Measurements from ENCODE around the gene C2CD2.

The C2CD2 gene

DNA sequence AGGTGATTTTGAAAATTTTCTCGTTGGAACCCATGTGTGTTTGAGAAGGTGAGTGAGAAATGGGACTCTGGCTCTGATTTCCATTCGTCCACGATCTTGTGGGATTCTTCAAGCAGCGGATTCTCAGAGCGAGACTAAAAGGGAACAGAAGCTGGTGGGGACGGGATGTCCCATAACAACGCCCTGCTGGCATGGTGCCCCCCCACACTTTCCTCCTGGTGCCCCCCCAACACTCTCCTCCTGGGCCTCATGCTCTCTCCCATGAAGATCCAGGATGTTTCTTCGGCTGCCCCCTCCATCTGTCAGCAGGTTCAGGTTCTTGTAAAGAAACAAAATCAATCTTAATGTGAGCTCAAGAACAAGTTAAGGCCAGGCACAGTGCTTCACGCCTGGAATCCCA, 103.7 kb downstream of the C2CD2 start:
- H3K9me3 ChIP-seq = no peaks in the 10 kb centered on the region
- no peak overlapping the region for H3K27ac ChIP-seq
- H3K27me3 ChIP-seq = no peaks in the 10 kb centered on the region
- no peak for DNase-seq
- no peaks in the 10 kb centered on the region for H3K4me1 ChIP-seq
- peaks cover 0 to 58% (median 22%) of the 10 kb centered on the region in 3 donors for H3K36me3 ChIP-seq
- intact Hi-C loops (cut with DNase I; ENCODE audit: low total_unique reads) = no loop called here
- no peak overlapping the region for H3K4me3 ChIP-seq
- TF ChIP-seq, protein P1, sequence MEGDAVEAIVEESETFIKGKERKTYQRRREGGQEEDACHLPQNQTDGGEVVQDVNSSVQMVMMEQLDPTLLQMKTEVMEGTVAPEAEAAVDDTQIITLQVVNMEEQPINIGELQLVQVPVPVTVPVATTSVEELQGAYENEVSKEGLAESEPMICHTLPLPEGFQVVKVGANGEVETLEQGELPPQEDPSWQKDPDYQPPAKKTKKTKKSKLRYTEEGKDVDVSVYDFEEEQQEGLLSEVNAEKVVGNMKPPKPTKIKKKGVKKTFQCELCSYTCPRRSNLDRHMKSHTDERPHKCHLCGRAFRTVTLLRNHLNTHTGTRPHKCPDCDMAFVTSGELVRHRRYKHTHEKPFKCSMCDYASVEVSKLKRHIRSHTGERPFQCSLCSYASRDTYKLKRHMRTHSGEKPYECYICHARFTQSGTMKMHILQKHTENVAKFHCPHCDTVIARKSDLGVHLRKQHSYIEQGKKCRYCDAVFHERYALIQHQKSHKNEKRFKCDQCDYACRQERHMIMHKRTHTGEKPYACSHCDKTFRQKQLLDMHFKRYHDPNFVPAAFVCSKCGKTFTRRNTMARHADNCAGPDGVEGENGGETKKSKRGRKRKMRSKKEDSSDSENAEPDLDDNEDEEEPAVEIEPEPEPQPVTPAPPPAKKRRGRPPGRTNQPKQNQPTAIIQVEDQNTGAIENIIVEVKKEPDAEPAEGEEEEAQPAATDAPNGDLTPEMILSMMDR (IDR thresholded peaks at IDR 0.05) = no peak

DNA sequence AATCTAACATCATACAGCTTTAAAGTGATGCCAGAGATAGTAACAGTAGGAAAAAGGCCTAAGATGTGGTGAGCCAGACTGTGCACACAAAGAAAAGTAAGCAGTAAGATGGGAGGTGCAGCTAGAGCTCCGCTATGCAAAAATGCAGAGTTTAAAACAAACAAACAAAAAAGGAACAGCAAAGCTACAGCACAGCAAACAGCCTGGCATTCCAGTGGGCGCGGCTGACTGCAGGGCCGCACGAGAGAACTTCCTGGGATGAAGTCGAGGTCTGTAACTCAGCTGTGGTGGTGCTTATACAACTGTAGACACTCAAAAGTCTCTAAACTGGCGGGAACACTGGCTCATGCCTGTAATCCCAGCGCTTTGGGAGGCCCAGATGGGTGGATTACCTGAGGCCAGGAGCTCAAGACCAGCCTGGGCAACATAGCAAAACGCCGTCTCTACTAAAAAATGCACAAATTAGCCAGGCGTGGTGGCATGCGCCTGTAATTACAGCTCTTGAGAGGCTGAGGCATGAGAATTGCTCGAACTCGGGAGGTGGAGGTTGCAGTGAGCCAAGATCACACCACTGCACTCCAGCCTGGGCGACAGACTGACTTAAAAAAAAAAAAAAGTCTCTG, 104.7 kb downstream of the C2CD2 start:
- H3K27ac ChIP-seq = no peak overlapping the region
- intact Hi-C loops (cut with DNase I; ENCODE audit: low total_unique reads) = no loop called here
- H3K4me3 ChIP-seq = no peak overlapping the region
- DNase-seq = no peak
- H3K36me3 ChIP-seq = peaks cover 0 to 48% (median 14%) of the 10 kb centered on the region in 3 donors
- TF ChIP-seq, protein P1 (IDR thresholded peaks at IDR 0.05) = no peak
- no peaks in the 10 kb centered on the region for H3K4me1 ChIP-seq
- H3K27me3 ChIP-seq = no peaks in the 10 kb centered on the region
- H3K9me3 ChIP-seq = no peaks in the 10 kb centered on the region

DNA sequence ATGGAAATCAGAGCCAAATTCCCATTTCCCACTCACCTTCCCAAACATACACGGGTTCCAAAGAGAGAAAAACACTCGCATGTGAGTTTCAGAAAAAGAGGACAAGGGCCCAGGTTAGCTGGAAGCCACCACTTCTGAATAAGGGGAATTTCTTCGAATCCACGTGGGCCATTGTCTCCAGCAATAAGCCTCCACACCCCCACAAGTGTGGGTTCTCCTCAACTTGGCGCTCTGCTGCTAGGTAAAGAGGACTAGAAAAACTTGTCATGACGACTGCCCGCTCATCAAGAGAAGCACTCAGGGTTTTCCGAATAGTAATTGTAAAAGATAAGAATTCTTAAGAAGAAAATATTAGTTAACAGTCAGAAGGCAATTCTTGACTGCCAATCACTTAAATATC, 105.3 kb downstream of the C2CD2 start:
- intact Hi-C loops (cut with DNase I; ENCODE audit: low total_unique reads) = no loop called here
- no peak for DNase-seq

DNA sequence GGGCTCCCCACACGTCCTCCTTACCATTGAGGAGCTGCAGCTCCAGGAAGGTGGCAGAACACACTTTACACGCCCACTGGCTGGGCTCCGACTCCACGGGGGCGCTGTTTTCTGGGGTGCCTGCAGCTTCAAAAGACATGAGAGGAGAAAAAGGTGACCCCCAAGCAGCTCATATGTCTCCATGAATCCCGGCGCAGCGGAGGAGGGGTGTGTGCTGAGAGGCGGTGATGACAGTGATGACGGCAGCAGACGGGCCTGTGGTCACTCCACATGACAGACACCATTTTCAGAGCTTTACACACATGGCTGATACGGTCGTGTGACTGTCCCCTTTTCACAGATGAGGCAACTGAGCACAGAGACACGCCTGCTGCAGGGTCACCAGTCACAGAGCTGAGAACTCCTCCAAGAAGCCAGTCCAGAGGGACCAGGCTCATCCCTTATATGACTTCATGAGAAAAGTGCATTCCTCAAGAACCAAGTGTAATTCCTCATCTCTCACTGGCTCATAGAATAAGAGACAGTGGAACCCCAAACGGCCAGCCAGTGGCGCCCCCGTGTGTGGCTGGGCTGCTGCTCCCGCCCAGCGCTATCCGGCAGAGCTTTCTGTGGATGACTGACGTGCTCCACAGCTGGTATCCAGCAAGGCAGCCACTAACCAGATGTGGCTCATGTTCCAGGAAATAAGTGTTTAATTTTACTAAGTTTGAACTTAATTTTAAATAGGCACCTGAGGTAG, 106.6 kb downstream of the C2CD2 start:
- TF ChIP-seq, protein P1 (IDR thresholded peaks at IDR 0.05) = no peak
- Histone ChIP-seq H3K4me3 (no peak overlapping the region), H3K9me3 (no peaks in the 10 kb centered on the region), H3K27ac (no peak overlapping the region), H3K27me3 (no peaks in the 10 kb centered on the region), H3K4me1 (no peaks in the 10 kb centered on the region), H3K36me3 (peaks cover 0 to 31% (median 5%) of the 10 kb centered on the region in 3 donors)
- DNase-seq = no peak
- intact Hi-C loops (cut with DNase I; ENCODE audit: low total_unique reads) = no loop called here

More for the DNA sequence above, 105.3 kb downstream of the C2CD2 start:
- Histone ChIP-seq H3K9me3 (no peaks in the 10 kb centered on the region), H3K36me3 (peaks cover 0 to 43% (median 9%) of the 10 kb centered on the region in 3 donors), H3K4me3 (no peak overlapping the region), H3K27me3 (no peaks in the 10 kb centered on the region), H3K4me1 (no peaks in the 10 kb centered on the region), H3K27ac (no peak overlapping the region)
- TF ChIP-seq, protein P1 (IDR thresholded peaks at IDR 0.05) = no peak

DNA sequence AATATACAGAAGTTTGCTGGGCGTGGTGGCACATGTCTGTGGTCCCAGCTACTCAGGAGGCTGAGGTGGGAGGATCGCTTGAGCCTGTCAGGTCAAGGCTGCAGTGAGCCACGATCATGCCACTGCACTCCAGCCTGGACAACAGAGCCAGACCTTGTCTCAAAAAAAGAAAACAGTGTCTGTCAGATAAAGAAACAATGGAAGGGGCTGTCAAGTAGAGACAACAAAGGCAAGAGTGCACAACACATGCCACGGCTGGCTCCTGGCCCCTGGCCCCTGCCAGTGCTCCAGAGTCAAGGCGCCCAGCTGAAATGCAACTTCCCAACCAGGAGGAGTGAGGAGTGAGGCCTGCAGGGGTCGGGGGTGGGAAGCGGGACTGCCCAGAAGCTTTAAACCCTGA, 107.3 kb downstream of the C2CD2 start:
- no peak for DNase-seq
- Histone ChIP-seq H3K4me3 (no peak overlapping the region), H3K27ac (no peak overlapping the region), H3K4me1 (no peaks in the 10 kb centered on the region), H3K27me3 (no peaks in the 10 kb centered on the region), H3K9me3 (no peaks in the 10 kb centered on the region), H3K36me3 (peaks cover 0 to 25% (median 5%) of the 10 kb centered on the region in 3 donors)
- intact Hi-C loops (cut with DNase I; ENCODE audit: low total_unique reads) = no loop called here
- TF ChIP-seq, protein P1 (IDR thresholded peaks at IDR 0.05) = no peak

Measured in tibial artery (tissue), 4 donors.